OCI-LY1 (cell line): ENCODE data around the gene NAA16.

Source experiments
- H2AFZ ChIP-seq: fragments of 200-600 bp; sonication (generic), shearing (Covaris generic); 2 replicates; pipeline ENCODE4 v1.6.0; 2014; ENCODE audit warnings: antibody characterized with exemption, mild to moderate bottlenecking, low read length
- H3F3A ChIP-seq: fragments of 200-600 bp; sonication (generic), shearing (Covaris generic); 2 replicates; pipeline ENCODE4 v1.6.0; 2014; ENCODE audit warnings: mild to moderate bottlenecking, antibody characterized with exemption, low read length, moderate library complexity; ENCODE audit not compliant: insufficient read depth
- H3K27ac ChIP-seq: fragments of 200-600 bp; sonication (generic); 2 replicates; pipeline ENCODE4 v1.5.1; 2014; ENCODE audit warnings: low read length, mixed run types, mild to moderate bottlenecking, low read depth; ENCODE audit not compliant: poor library complexity, severe bottlenecking
- H3K27me3 ChIP-seq: fragments of 200-600 bp; sonication (generic); 2 replicates; pipeline ENCODE4 v1.6.0; 2014; ENCODE audit warnings: antibody characterized with exemption, mild to moderate bottlenecking, low read length, moderate library complexity; ENCODE audit not compliant: insufficient read depth
- H3K36me3 ChIP-seq: fragments of 200-600 bp; sonication (generic); 2 replicates; pipeline ENCODE4 v1.6.1; 2014; ENCODE audit warnings: mild to moderate bottlenecking, antibody characterized with exemption, low read length, moderate library complexity, mixed read lengths; ENCODE audit not compliant: insufficient read depth
- H3K4me1 ChIP-seq: fragments of 200-600 bp; sonication (generic); 2 replicates; pipeline ENCODE4 v1.5.1; 2014; ENCODE audit warnings: mild to moderate bottlenecking, low read length, moderate library complexity; ENCODE audit not compliant: insufficient read depth, severe bottlenecking
- H3K4me2 ChIP-seq: fragments of 200-600 bp; sonication (generic), shearing (Covaris generic); 2 replicates; pipeline ENCODE4 v1.6.1; 2014; ENCODE audit warnings: low read length
- H3K4me3 ChIP-seq: fragments of 200-600 bp; sonication (generic); 2 replicates; pipeline ENCODE4 v1.5.1; 2014; ENCODE audit warnings: low read length, low read depth, mild to moderate bottlenecking, mixed read lengths; ENCODE audit not compliant: poor library complexity, severe bottlenecking
- H3K79me2 ChIP-seq: fragments of 200-600 bp; shearing (Covaris generic); 2 replicates; pipeline ENCODE4 v1.6.1; 2016; ENCODE audit warnings: mixed run types, low read length, mixed read lengths; ENCODE audit not compliant: insufficient read depth
- H3K9ac ChIP-seq: fragments of 200-600 bp; sonication (generic), shearing (Covaris generic); 2 replicates; pipeline ENCODE4 v1.6.1; 2014; ENCODE audit warnings: mild to moderate bottlenecking, low read length, mixed read lengths
- H3K9me2 ChIP-seq: fragments of 200-600 bp; sonication (generic), shearing (Covaris generic); 2 replicates; pipeline ENCODE4 v1.6.1; 2014; ENCODE audit warnings: low read depth, mild to moderate bottlenecking, low read length, mixed read lengths
- H3K9me3 ChIP-seq: fragments of 200-600 bp; shearing (Covaris generic); 2 replicates; pipeline ENCODE4 v1.6.1; 2014; ENCODE audit warnings: low read length, mixed read lengths
- H4K20me1 ChIP-seq: fragments of 200-600 bp; sonication (generic), shearing (Covaris generic); 2 replicates; pipeline ENCODE4 v1.6.0; 2016; ENCODE audit warnings: mild to moderate bottlenecking, low read length; ENCODE audit not compliant: insufficient read depth
- EZH2 ChIP-seq: fragments of 200-600 bp; sonication (generic), shearing (Covaris generic); IDR thresholded peaks from 2 replicates; pipeline ENCODE4 v1.8.0; 2017; ENCODE audit warnings: borderline replicate concordance, mixed run types, mild to moderate bottlenecking, antibody characterized with exemption, low read length, moderate library complexity, mixed read lengths
- TF ChIP-seq, protein P1 (sequence below): fragments of 200-600 bp; sonication (generic), shearing (Covaris generic); IDR thresholded peaks from 2 replicates; pipeline ENCODE4 v1.5.1; 2017; ENCODE audit warnings: mild to moderate bottlenecking, antibody characterized with exemption, low read length, moderate library complexity, mixed read lengths

The NAA16 gene

DNA sequence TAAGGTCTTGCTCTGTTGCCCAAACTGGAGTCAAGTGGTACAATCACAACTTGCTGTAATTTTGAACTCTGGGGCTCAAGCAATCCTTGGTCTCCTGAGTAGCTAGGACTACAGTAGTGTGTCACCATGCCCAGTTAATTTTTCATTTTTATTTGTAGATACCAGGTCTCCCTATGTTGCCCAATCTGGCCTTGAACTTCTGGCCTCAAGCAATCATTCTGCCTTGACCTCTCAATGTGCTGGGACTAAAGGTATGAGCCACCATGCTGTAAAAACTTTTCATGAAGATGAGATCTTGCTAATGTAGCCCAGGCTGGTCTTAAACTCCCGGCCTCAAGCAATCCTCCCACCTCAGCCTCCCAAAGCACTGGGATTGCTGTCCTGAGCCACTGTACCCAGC, 15.1 kb upstream of the NAA16 start:
- H3K79me2 ChIP-seq, result no peaks in the 10 kb centered on the region
- H3K9ac ChIP-seq, result no peak overlapping the region
- no peaks in the 10 kb centered on the region for H3F3A ChIP-seq
- TF ChIP-seq, protein P1, sequence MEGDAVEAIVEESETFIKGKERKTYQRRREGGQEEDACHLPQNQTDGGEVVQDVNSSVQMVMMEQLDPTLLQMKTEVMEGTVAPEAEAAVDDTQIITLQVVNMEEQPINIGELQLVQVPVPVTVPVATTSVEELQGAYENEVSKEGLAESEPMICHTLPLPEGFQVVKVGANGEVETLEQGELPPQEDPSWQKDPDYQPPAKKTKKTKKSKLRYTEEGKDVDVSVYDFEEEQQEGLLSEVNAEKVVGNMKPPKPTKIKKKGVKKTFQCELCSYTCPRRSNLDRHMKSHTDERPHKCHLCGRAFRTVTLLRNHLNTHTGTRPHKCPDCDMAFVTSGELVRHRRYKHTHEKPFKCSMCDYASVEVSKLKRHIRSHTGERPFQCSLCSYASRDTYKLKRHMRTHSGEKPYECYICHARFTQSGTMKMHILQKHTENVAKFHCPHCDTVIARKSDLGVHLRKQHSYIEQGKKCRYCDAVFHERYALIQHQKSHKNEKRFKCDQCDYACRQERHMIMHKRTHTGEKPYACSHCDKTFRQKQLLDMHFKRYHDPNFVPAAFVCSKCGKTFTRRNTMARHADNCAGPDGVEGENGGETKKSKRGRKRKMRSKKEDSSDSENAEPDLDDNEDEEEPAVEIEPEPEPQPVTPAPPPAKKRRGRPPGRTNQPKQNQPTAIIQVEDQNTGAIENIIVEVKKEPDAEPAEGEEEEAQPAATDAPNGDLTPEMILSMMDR, result no peak
- no peak for TF ChIP-seq EZH2
- H3K4me3 ChIP-seq, result no peak overlapping the region
- no peaks in the 10 kb centered on the region for H3K36me3 ChIP-seq
- H3K27ac ChIP-seq, result no peak overlapping the region
- no peak overlapping the region for H2AFZ ChIP-seq
- no peaks in the 10 kb centered on the region for H3K4me1 ChIP-seq
- H4K20me1 ChIP-seq, result no peaks in the 10 kb centered on the region
- H3K9me3 ChIP-seq, result 0 out of 2 replicates have a peak, but pooled peaks cover 3% of the 10 kb centered on the region
- no peaks in the 10 kb centered on the region for H3K9me2 ChIP-seq
- H3K4me2 ChIP-seq, result no peak overlapping the region
- H3K27me3 ChIP-seq, result no peaks in the 10 kb centered on the region

DNA sequence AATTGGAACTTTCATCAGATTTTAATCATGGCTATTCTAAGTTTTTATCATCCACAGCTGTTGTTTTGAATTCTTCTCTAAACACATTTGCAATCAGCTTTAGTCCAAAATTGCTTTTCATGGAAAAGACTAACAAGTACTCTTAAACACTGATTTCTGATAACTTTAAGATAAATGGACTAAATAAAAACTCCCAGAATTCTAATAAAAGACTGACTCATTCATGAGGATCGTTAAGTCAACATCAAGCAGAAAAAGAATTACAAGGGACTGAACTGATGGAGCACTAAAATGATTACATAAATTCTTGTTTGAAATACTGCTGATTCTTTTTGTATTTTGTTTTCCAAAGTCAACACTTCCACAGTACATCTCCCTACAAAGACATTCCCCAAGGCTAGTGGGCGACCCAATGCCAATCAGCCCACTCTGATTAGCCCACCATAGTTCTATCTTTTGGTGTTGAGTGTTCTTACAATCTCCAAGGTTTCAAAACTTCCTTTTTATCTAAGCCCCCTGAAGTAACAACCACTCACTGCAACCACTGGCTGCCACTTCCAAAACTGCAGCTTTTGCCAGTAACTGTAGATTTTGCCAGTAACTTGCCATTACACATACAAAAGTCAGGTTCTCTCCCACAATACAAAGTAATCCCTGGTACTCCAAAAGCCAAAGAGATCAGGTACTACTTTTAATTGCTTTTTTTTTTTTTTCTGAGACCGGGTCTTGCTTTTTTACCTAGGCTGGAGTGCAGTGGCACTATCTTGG, 14.0 kb upstream of the NAA16 start:
- Histone ChIP-seq H3K4me2 (no peak overlapping the region), H3K79me2 (no peaks in the 10 kb centered on the region), H3K27ac (no peak overlapping the region), H3K4me1 (no peaks in the 10 kb centered on the region), H3K4me3 (no peak overlapping the region), H3K36me3 (no peaks in the 10 kb centered on the region), H2AFZ (no peak overlapping the region), H3K27me3 (no peaks in the 10 kb centered on the region), H3K9ac (no peak overlapping the region), H3K9me2 (no peaks in the 10 kb centered on the region), H3K9me3 (0 out of 2 replicates have a peak, but pooled peaks cover 3% of the 10 kb centered on the region), H4K20me1 (no peaks in the 10 kb centered on the region), H3F3A (no peaks in the 10 kb centered on the region)
- no peak for TF ChIP-seq EZH2
- TF ChIP-seq, protein P1, result no peak

DNA sequence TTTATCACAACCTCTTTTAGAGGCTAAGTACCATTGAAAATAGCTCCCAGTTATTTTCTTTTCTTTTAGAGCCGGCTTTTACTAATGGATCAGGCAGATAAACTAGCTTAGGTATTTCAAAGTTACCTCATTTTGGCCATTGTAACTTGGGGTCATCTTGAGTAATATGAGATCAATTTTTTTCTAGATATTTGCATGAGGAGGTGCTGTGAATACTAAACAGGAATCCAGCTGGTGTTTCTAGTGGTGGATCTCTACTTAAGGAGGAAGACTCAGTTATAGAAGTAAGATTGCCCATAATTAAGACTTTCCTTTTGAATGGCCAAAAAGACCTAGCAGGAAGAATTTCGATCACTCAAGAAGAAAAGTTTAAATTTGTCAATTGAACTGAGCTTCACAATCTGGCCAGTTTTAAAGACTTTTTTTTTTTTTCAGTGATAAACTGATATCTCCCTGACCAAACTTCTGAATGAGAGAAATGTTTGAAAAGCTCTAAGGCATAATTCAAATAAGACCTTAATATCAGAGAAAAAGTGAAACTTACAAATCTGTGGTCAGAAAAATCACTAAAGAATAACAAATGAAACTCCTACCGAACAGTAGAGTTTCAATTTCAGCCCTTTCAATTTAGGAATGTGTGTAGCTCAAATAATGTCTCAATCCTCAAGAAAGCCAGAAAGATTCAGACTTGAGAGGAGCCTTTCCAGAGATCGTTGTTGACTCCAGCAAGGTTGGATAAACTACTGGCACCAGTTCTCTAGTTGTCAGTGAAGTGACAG, 11.6 kb upstream of the NAA16 start:
- H3K27ac ChIP-seq, result no peak overlapping the region
- no peak overlapping the region for H3K4me3 ChIP-seq
- H3K4me1 ChIP-seq, result no peaks in the 10 kb centered on the region
- H3K4me2 ChIP-seq, result no peak overlapping the region
- no peaks in the 10 kb centered on the region for H3K36me3 ChIP-seq
- no peaks in the 10 kb centered on the region for H3F3A ChIP-seq
- no peaks in the 10 kb centered on the region for H3K9me3 ChIP-seq
- no peak overlapping the region for H2AFZ ChIP-seq
- no peaks in the 10 kb centered on the region for H4K20me1 ChIP-seq
- no peaks in the 10 kb centered on the region for H3K79me2 ChIP-seq
- TF ChIP-seq, protein P1, result no peak
- no peak for TF ChIP-seq EZH2
- H3K27me3 ChIP-seq, result no peaks in the 10 kb centered on the region
- H3K9ac ChIP-seq, result no peak overlapping the region
- H3K9me2 ChIP-seq, result no peaks in the 10 kb centered on the region
